ENCODE results near the gene SPOCK2. TPM values are rescaled to one million over a fixed set of nuclear protein-coding genes. Genes with fewer than 3 reads are reported as not detected.

SPOCK2 gene
- polyA plus RNA-seq, 1 of the 3 experiments (the other 2 are of a cell fraction), result 0.18 TPM

GRCh38 chr10:72025832-72026231 is 62.5 kb downstream of the SPOCK2 start:
- H3K9me3 ChIP-seq, result no peaks in the 10 kb centered on the region
- H3K4me3 ChIP-seq (ENCODE audit: low read depth in 2 of 2, low read length in 1 of 2), result no peak overlapping the region
- ChIA-PET CTCF (interaction anchor here (1.1 to 2.5 kb wide), 5 partner anchors 9 to 129 kb away, joined by 3 to 9 read pairs (median 4); no protein-coding TSS in a partner anchor), POLR2A (no interaction called here)
- H3K79me2 ChIP-seq (ENCODE audit: insufficient read depth), result no peaks in the 10 kb centered on the region
- no peak for DNase-seq
- H3K9me2 ChIP-seq, result no peaks in the 10 kb centered on the region
- no peaks in the 10 kb centered on the region for H3K36me3 ChIP-seq (replicated peaks in 1 of 2; ENCODE audit: control insufficient read depth in 1 of 2, insufficient read depth in 2 of 2, low read length in 1 of 2)
- H4K20me1 ChIP-seq (ENCODE audit: insufficient read depth), result no peaks in the 10 kb centered on the region
- no peak for TF ChIP-seq NRF1 (IDR thresholded peaks at IDR 0.05; ENCODE audit: low read depth, low read length)
- TF ChIP-seq FOXJ3 (CRISPR knock-in tag; IDR thresholded peaks at IDR 0.05), result no peak
- no peak for TF ChIP-seq FOXM1 (IDR thresholded peaks at IDR 0.05; ENCODE audit: low read depth)
- TF ChIP-seq EZH2phosphoT487 (IDR thresholded peaks at IDR 0.05; ENCODE audit: borderline replicate concordance, low read depth), result no peak
- TF ChIP-seq NFIC (IDR thresholded peaks at IDR 0.05; ENCODE audit: borderline replicate concordance), result no peak
- no peak for TF ChIP-seq GATA2 (CRISPR knock-in tag; IDR thresholded peaks at IDR 0.05)
- no peak for TF ChIP-seq SMC3 (IDR thresholded peaks at IDR 0.05; ENCODE audit: low read depth, low read length)
- no peak for TF ChIP-seq FOSL2 (IDR thresholded peaks at IDR 0.05; ENCODE audit: borderline replicate concordance, low read depth)
- no peak for TF ChIP-seq PBX3 (IDR thresholded peaks at IDR 0.05)
- no peak for TF ChIP-seq MAX (IDR thresholded peaks at IDR 0.05; ENCODE audit: low read depth)
- no peak for TF ChIP-seq CTCF (IDR thresholded peaks at IDR 0.05)
- TF ChIP-seq TAF1 (IDR thresholded peaks at IDR 0.05; ENCODE audit: borderline replicate concordance, low read depth, low read length), result no peak
- no peak for TF ChIP-seq TCF12 (IDR thresholded peaks at IDR 0.05)
- no peak for TF ChIP-seq USF2 (IDR thresholded peaks at IDR 0.05; ENCODE audit: borderline replicate concordance, low read depth, low read length)
- no peak for TF ChIP-seq RAD21 (IDR thresholded peaks at IDR 0.05; ENCODE audit: low read length)
- H3K9ac ChIP-seq, result no peak overlapping the region
- H3F3A ChIP-seq (replicated peaks; ENCODE audit: insufficient read depth), result no peaks in the 10 kb centered on the region
- WGBS (ENCODE audit: low lambda C conversion rate), result 89% methylated on average over 5 of the region's 5 CpGs
- no peaks in the 10 kb centered on the region for H3K27me3 ChIP-seq (ENCODE audit: insufficient read depth)
- no peak overlapping the region for H3K27ac ChIP-seq (ENCODE audit: low read depth in 2 of 2, low read length in 1 of 2)
- no peak overlapping the region for H3K4me2 ChIP-seq
- H3K4me1 ChIP-seq (ENCODE audit: control insufficient read depth in 1 of 2, insufficient read depth in 2 of 2, low read depth in 1 of 2, low read length in 1 of 2), result no peaks in the 10 kb centered on the region; a peak in 1 of 4 replicates
- no peak overlapping the region for H2AFZ ChIP-seq (ENCODE audit: low read depth)
